NCI-H2081 (cell line): ENCODE data around the gene RPL13.

ENCODE experiments used
- DNase-seq, 2 experiments: peaks; one replicate each; lab custom pipeline; 2025; lab: John Stamatoyannopoulos, UW

RPL13 gene

DNA sequence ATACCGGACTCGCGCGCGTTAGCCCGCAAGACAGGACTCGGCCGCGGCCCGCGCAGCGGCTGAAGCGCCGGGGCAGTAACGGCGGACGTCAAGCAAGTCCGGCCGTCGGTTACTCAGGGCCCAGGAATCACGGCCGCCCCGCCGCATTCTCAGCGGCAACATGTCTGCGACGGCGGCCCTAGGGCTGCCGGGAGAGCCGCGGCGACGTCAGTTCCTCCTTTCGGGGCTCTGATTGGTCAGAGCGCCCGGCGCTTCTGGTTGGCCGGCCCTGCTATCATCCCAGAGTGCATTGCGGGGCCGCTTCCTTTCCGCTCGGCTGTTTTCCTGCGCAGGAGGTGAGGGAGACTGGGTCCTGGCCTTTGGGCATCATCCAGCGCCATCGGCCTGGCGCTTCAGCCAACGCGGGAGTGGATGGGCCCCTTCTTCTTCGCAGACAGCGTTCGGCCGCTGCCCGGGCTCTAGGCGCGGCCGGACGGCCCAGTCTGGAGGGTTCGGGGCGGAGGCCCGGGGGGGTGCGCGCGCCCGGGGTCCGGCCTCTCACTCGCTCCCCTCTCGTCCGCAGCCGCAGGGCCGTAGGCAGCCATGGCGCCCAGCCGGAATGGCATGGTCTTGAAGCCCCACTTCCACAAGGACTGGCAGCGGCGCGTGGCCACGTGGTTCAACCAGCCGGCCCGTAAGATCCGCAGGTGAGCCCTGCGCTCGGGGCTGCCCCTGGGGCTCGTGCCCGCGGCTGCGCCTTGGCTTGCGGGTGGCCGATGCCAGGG, at the start of gene RPL13:
RPL13 (plus strand) TSS at position 305 of the 764 bp plus-strand sequence; CDS start at position 583, 278 bp downstream.
- DNase-seq = peak; percentile 84 to 91

DNA sequence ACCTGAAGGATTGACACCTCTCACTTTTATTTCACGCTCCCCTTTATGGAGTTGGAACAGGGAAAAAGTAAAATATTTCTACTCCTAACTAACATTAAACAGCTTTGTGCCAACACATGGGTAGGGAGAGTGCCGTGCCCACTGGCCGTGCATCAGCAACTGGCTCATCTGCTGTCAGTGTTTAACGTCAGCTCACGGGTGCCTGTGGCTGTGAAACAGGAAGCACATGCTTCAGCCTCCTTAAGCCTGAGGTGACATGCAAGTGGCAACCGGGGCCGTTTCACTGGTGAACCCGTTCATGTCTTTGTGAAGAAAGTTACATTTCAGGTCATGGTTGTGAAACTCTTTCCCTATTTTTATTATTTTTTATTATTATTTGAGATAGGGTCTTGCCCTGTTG, 49.1 kb upstream of the RPL13 start:
- no peak for DNase-seq

DNA sequence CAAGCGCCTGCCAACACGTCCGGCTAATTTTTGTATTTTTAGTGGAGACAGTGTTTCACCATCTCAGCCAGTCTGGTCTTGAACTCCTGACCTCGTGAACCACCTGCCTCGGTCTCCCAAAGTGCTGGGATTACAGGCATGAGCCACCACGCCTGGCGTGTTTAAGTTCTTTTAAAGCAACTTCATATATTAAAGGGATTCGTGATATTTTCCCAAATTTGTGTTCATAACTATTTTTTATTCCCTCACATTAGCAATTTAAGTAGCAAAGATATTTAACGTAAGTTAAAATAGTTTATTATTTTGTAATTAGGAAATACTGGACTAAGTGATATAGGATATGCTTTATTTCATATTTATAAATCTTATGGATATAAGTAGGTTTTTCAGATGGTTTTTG, 48.0 kb upstream of the RPL13 start:
- no peak for DNase-seq

DNA sequence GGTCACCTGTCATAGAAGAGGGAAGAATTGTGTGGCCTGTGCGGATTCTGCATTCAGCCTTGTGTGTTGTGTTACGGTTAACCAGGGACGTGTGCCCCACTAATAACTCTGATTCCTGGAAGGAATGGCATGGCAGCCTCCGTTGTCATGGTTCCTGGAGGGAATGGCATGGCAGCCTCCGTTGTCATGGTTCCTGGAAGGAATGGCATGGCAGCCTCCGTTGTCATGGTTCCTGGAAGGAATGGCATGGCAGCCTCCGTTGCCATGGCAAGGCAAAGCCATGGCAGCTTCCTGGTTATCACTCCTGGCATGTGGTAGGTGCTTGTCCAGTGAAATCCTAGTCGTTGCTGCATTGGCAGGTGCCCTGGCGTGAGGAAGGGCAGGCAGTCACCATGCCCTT, 43.4 kb upstream of the RPL13 start:
- no peak for DNase-seq

DNA sequence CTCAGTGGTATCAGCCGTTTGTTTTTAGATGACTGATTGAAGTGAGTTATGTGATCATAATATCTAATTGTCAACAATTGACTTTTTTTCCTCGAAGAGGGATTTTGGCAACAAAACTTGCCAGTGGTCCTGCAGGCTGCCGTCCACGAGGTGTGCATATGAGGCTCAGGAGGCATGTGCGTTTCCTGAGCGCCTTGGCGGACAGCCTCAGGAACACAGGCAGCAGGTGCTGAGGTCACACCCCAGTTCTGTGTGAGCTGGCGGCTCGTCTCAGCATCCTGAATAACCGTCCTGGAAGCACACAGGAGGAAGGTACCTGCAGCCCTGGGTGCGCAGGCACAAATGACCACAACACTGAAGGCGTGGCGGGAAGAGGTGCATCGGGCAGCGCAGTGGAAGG, 40.6 kb upstream of the RPL13 start:
- DNase-seq = no peak

DNA sequence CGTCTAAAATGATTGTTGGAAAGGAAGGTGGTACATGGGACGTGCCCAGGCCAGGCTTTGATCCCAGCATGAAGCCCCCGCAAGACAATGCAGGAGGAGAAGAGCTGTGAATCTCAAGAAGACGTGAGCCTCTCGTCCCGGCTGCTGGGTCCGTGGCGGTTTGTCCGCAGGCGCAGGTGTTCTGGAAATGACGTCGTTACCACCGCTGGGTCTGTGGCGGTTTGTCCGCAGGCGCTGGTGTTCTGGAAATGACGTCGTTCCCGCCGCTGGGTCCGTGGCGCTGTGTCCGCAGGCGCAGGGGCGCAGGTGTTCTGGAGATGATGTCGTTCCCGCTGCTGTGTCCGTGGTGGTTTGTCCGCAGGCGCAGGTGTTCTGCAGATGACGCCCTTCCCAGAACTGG, 38.2 kb upstream of the RPL13 start:
- no peak for DNase-seq

DNA sequence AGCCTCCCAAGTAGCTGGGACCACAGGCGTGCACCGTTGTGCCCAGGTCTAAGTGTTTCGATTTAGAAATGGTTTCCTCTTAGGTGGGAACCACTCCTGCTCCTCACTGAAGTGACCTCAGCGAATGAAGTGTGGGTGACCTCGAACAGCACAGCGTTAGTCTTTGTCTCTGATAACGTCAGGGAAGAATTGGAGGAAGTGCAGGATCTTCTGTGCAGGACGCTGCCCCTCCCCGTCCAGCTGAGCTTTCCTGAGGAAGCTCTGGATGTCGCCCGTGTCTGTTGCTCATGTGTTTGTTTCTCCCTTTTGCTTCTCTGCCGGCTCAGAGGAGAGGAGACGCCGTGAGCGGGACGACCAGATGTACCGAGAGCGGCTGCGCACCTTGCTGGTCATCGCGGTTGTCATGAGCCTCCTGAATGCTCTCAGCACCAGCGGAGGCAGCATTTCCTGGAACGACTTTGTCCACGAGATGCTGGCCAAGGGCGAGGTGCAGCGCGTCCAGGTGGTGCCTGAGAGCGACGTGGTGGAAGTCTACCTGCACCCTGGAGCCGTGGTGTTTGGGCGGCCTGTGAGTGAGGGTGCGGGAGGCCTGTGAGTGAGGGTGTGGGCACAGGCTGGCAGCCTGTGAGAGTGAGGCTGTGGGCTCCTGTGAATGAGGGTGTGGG, 36.7 kb upstream of the RPL13 start:
- DNase-seq = no peak

DNA sequence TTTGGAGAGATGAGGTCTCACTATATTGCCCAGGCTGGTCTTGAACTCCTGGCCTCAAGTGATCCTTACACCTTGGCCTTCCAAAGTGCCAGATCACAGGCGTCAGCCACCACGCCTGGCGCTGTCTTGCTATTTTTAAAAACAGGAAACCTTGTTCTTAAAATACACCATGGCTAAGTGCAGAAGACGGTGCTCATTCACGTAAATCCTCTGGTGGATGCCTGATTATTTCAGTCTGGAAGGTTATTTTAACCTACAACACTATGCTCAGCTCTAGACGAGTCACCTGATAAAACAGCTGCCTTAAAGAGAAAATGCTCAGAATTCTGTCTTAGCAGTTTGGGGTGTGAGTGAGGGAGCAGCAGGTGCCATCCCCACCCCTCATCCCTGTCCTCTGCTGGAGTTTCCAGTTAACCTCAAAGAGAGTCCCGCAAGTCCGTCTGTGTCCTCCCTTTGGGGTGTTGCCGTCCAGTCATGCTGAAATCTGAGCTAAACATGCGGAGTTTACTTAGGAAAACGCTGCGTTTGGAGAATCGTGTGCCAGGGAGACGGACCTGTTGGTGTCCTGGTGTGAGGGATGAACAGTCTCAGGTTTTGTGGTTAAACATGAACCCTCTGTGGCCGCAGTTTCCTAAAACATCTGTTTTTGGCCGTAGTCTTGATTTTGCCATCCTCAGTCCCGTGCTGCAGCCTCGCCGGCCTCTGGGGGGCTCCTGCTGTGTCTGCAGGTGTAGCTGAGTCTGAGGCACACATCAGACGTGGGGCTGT, 35.2 kb upstream of the RPL13 start:
- no peak for DNase-seq

DNA sequence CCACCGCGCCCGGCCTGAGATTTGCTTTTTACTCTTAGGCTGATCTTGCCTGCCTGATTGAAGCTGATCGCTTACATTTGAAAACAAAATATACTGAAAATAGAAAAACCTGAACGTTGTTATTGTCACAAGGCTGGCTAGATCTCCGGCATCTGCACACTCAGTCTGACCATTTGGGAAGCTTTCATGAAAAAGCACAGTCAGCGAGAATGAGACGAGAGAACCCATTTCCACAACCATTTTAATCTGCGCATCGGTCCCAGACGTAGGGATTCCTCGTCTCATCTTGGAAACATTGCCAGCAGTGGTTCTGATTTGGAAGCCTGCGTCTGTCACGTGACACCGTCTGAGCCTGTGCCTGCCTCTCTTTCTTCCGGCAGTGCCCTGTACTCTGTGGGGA, 31.4 kb upstream of the RPL13 start:
- DNase-seq = no peak

DNA sequence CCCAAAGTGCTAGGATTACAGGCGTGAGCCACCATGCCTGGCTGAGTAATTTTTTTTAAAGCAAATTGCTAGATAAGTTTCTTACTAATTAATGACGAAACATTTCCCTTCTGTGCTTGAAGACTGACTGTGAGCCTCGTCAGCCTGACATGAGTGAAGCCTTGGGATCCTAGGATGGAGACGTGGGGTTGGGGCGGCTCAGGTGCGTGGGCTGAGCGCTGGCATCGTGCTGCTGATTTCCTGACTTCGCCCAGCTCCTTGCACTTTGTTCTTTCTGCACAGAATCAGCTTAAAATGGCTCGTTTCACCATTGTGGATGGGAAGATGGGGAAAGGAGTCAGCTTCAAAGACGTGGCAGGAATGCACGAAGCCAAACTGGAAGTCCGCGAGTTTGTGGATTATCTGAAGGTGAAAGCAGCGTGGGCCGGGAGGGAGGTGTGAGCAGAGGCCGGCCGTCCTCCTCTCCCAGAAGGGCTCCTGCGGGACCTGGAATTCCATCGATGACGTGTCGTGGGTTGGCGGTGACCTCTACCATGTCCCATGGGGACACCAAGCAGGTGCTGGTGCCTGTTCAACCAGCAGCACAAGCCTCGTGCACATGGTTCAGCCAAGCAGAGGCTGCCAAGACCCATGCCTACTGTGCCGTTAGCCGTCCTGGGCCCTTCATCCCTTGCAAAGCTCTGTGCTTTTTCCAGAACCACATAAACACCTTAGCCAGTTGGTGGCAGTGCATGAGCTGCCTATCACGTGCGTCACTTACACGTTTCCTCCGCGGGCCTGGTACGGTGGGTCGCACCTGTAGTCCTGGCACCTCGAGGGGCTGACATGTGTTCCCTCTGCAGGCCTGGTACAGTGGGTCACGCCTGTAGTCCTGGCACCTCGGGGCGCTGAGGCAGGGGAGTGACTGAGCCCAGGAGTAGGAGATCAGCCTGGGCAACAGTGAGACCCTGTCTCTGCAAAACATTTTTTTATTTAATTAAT, 29.8 kb upstream of the RPL13 start:
- no peak for DNase-seq

DNA sequence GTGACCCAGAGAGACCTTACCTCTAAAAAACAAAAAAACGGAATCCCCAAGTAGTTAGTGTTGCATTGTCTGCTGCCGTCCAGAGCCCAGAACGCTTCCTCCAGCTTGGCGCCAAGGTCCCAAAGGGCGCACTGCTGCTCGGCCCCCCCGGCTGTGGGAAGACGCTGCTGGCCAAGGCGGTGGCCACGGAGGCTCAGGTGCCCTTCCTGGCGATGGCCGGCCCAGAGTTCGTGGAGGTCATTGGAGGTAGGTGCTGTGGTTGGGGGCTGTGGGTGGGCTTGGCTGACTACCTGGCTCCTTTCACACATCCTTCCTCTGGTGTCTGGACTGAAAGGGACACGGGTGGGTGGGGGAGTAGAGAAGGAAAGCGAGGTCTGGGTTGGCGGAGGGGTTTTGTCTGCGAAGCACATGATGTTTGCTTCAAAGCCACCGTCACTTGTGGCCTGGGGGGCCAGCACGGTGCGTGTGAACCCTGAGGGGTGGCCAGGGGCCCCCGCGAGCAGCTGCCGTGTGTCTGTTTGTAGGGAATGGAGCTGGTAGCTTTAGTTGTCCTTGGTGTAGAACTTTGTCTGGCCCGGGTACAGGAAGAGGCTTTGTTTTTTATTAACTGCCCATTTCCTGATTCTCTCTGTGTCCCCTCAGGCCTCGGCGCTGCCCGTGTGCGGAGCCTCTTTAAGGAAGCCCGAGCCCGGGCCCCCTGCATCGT, 28.5 kb upstream of the RPL13 start:
- DNase-seq = no peak

DNA sequence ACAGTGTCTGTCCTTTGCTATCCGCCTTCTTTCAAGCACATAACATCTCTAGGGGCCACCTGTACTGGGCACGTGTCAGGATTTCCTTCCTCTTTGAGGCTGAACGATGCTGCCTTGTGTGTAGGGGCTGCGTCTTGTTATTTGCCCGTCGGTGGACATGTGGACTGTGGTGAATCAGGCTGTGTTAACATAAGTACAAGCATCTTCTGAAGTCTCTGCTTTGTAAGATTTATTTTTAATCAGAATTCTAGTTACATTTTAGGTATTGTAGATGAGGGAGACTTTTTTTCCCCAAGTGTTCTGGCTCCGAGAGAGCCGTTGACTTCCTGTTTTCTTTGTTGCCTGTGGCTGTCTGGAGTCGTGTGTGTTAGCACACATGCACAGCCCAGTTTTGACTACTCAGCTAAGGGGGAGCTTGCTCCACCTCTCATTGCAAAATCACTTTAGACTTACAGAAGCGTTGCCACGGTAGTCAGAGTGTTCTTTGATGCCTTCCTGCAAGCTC, 26.2 kb upstream of the RPL13 start:
- no peak for DNase-seq

DNA sequence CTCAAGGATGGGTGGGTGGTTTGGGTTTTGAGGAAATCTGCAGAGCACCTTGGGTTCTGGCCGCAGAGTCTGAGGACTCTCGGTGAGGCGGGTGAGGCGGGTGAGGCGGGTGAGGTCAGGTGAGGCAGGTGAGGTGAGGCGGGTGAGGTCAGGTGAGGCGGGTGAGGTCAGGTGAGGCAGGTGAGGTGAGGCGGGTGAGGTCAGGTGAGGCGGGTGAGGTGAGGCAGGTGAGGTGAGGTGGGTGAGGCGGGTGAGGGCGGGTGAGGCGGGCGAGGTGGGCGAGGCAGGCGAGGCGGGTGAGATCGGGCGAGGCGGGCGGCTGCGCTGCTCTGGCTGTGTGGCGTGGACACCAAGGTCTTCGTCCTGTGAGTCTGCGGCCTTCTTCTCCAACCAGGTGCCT, 24.1 kb upstream of the RPL13 start:
- no peak for DNase-seq

DNA sequence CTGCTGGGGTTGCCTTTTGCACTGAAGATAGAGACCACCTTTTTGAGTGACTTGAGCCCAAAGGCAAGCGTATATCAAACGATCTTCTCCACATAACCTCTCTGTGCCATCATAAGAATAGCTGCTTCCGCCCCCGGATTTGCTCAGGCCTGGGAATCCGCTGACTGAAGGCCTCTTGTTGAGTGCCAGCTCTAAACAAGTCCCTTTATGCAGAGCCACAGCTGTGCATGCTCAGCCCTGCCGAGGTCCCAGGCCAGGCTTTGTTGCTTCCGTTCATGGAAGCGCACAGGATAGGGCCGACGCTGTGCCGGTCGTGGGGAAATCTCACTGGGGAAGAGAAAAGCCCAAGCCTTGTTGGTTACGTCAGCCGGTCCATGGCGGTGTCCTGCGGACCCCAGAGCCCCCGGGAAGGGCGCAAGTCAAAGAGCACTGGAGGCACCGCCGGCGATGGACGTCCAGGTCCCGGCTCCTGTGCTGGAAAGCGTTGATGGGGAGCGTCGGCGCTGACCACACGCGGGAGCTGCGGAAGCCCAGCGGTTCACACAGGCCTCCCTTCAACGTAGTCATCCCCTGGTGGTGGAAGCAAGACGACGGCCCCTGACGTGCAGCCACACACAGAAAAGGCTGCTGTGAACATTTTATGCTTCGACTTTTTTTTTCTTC, 23.5 kb upstream of the RPL13 start:
- DNase-seq = no peak

DNA sequence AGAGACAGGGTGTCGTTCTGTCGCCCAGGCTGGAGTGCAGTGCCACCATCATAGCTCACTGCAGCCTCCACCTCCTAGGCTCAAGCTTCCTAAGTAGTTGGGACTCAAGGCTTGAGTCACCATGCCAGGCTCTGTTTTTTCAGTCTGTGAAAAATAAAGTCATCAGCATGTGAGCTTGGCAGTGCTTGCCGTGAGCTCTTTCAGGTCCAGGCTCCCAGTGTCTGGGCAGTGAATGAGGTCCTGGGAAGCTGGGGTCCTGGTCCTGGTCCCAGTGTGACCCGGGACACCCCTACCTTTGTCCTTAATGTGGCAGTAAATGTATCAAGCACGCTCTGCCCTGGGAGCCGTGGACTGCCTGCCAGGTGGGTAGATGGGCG, 22.9 kb upstream of the RPL13 start:
- DNase-seq = no peak

DNA sequence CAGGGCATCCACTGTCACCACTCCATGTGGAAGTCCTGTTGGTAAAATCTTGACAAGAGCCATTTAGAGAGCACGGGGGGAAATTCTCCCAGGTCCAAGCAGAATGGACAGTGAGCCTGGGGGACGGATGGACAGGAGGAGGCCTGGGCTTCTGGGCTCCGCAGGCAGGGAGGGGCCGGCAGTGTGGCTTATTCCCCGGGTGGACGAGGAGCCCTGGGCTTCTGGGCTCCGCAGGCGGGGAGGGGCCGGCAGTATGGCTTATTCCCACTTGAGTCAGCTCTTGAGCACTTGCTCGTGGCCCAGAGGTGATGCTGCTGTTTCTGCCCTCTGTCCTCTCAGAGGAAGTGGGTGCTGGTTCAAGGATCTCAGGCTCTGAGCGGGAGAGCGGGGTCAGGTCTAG, 22.2 kb upstream of the RPL13 start:
- no peak for DNase-seq

DNA sequence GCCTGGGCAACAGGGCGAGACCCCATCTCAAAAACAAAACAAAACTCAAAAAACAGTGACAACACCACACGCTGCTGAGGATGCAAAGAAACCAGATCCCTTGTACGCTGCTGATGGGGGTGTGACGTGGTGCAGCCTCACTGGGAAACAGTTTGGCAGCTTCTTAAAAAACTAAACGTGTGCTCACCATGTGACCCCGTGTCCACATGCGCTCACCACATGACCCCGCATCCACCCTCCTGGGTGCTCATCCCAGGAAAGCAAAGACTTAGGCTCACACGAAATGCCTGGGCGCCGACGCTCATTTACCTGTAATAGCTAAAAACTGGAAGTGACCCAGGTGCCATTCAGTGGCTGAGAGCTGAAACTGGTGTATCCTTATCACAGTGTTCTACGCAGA, 19.9 kb upstream of the RPL13 start:
- no peak for DNase-seq

DNA sequence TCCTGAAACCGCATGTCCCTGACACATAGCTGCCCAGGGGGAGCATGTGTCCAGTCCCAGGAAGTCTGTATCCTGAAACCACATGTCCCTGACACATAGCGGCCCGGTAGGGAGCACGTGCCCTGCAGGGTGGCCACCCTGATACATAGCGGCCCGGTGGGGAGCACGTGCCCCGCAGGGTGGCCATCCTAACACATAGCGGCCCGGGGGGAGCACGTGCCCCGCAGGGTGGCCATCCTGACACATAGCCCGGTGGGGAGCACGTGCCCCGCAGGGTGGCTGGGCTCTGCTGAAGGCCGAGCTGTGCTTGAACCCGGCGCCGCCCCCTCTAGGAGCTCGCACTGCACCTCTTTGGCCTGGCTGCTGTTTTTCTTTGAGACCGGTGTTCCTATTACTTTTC, 18.7 kb upstream of the RPL13 start:
- no peak for DNase-seq

DNA sequence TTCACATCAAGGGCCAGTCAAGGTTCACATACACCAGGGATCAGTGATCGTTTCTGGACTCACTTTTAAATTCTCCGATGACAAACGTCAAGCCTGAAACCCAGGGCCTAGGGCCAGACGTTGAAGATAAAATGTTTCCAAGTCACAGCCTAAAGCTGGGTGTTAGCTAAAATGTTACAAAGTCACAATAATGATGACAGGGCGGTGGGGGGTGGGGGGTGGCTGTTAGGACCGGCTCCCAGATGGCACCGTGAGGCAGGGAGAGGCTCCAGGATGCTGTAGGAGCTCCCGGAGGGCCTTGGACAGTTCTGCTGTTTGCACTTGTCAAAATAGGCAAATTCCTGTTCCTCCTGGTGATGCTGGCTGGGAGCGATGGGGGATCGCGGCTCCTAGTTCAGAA, 16.4 kb upstream of the RPL13 start:
- no peak for DNase-seq

DNA sequence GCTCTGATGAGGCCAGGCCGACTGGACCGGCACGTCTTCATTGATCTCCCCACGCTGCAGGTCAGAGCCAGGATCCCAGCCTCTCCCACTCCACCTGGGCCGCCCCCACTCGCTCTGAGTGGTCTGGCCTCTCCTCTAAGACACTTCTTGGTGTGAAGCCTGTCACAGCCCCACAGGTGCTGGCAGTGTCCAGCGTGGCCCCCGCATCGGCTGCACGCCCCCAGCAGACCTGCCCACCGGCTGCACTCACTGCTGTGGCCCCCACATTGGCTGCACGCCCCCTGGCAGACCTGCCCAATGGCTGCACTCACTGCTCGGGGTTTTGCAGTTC, 15.8 kb upstream of the RPL13 start:
- no peak for DNase-seq
